Activated CD4-positive, alpha-beta memory T cell treated with anti-CD3 and anti-CD28 coated beads, Interleukin-2, amount 10 ng/mL, durations not matched to agents 7 days and 5 days (primary cell): ENCODE results near the gene NSUN4. TPM values are rescaled to one million over a fixed set of nuclear protein-coding genes. Genes with fewer than 3 reads are reported as not detected.
"Not testable (repeated sequence)": the region's sequence is repeated elsewhere in the genome, so short reads cannot be mapped to it uniquely, and the experiment has no call there.

Experiments
- CTCF ChIA-PET: fragments of 350-600 bp; sonication (Branson Sonifier 250); formaldehyde crosslinking; loops from one replicate; lab custom pipeline; 2021; ENCODE audit warnings: antibody characterized with exemption, inconsistent platforms; lab: Charles Lee
- POLR2A ChIA-PET: fragments of 350-600 bp; sonication (Branson Sonifier 250); formaldehyde crosslinking; loops from one replicate; lab custom pipeline; 2021; ENCODE audit warnings: antibody characterized with exemption; lab: Charles Lee
- DNase-seq: peaks from one replicate; pipeline ENCODE4 v3.0.0-alpha.2; 2020
- H3K27ac Mint-ChIP-seq: one replicate; pipeline ENCODE4 v1.8.0; 2021; ENCODE audit warnings: mild to moderate bottlenecking, mixed read lengths
- H3K27me3 Mint-ChIP-seq: one replicate; pipeline ENCODE4 v1.8.0; 2021; ENCODE audit warnings: mixed read lengths
- H3K36me3 Mint-ChIP-seq: one replicate; pipeline ENCODE4 v1.8.0; 2021; ENCODE audit warnings: low read depth, mixed read lengths
- H3K4me1 Mint-ChIP-seq: one replicate; pipeline ENCODE4 v1.8.0; 2021; ENCODE audit warnings: mixed read lengths
- H3K4me3 Mint-ChIP-seq: one replicate; pipeline ENCODE4 v1.8.0; 2021; ENCODE audit warnings: mild to moderate bottlenecking, mixed read lengths
- H3K9me3 Mint-ChIP-seq: one replicate; pipeline ENCODE4 v1.8.0; 2021; ENCODE audit warnings: mixed read lengths
- total RNA-seq, 2 experiments: library from RNA; stranded (reverse); gene quantifications; one replicate each; pipeline ENCODE4 v1.2.3, GENCODE V29; 2021

Gene NSUN4
- total RNA-seq, 2 experiments from 2014 or later = 21.0 to 21.4 TPM

- POLR2A ChIA-PET = interaction anchor here (0.9 kb wide), 1 partner anchor 34 kb away, joined by 3 read pairs; no protein-coding TSS in a partner anchor
- no peak overlapping the region for H3K27ac Mint-ChIP-seq
- CTCF ChIA-PET = interaction anchor here (0.7 kb wide), 1 partner anchor 24 kb away, joined by 6 read pairs; no protein-coding TSS in a partner anchor
- no peak for DNase-seq
- peaks cover 53% of the 10 kb centered on the region for H3K36me3 Mint-ChIP-seq
- peaks cover 32% of the 10 kb centered on the region for H3K4me1 Mint-ChIP-seq
- H3K27me3 Mint-ChIP-seq = no peaks in the 10 kb centered on the region
- H3K9me3 Mint-ChIP-seq = no peaks in the 10 kb centered on the region
- H3K4me3 Mint-ChIP-seq = no peak overlapping the region
Measured at GRCh38 chr1:46309401-46310159, 31.0 kb upstream of the NSUN4 start.

GRCh38 chr1:46310321-46310720 lies 30.3 kb upstream of the NSUN4 start:
- POLR2A ChIA-PET = no interaction called here

GRCh38 chr1:46315669-46316403 lies 24.8 kb upstream of the NSUN4 start:
- Mint-ChIP-seq H3K4me3 (no peak overlapping the region), H3K27ac (no peak overlapping the region), H3K9me3 (no peaks in the 10 kb centered on the region), H3K27me3 (no peaks in the 10 kb centered on the region), H3K36me3 (peaks cover 34% of the 10 kb centered on the region), H3K4me1 (no peaks in the 10 kb centered on the region)
- CTCF ChIA-PET = no interaction called here
- POLR2A ChIA-PET = interaction anchor here (1.3 kb wide), 1 partner anchor 13 kb away, joined by 3 read pairs; the partner anchor contains the start of genes LRRC41 and UQCRH
- no peak for DNase-seq

More at GRCh38 chr1:46310321-46310720, 30.3 kb upstream of the NSUN4 start:
- no peak for DNase-seq
- CTCF ChIA-PET = no interaction called here
- Mint-ChIP-seq H3K4me3 (no peak overlapping the region), H3K27me3 (no peaks in the 10 kb centered on the region), H3K27ac (no peak overlapping the region), H3K9me3 (no peaks in the 10 kb centered on the region), H3K36me3 (peaks cover 57% of the 10 kb centered on the region), H3K4me1 (peaks cover 26% of the 10 kb centered on the region)

DNA sequence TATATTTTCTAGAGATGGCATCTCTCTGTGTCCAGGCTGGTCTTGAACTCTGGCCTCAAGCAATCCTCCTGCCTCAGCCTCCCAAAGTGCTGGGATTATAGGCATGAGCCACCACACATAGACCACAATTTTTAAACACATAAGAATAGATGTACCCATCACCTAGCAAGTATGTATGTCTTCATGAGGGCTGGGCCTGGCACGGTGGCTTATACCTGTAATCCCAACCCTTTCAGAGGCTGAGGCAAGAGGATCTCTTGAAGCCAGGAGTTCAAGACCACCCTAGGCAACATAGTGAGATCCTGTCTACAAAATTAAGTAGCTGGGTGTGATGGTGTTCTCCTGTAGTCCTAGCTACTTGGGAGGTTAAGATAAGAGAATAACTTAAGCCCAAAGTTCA lies 23.3 kb upstream of the NSUN4 start:
- no peaks in the 10 kb centered on the region for H3K27me3 Mint-ChIP-seq
- no peaks in the 10 kb centered on the region for H3K4me1 Mint-ChIP-seq
- H3K4me3 Mint-ChIP-seq = no peak overlapping the region
- peaks cover 22% of the 10 kb centered on the region for H3K36me3 Mint-ChIP-seq
- ChIA-PET CTCF (no interaction called here), POLR2A (interaction anchor here (0.8 to 1.3 kb wide), 4 partner anchors 13 to 68 kb away, joined by 3 to 8 read pairs (median 4); partner anchors contain the start of genes LRRC41 and UQCRH)
- H3K9me3 Mint-ChIP-seq = no peaks in the 10 kb centered on the region
- no peak for DNase-seq
- H3K27ac Mint-ChIP-seq = no peak overlapping the region

DNA sequence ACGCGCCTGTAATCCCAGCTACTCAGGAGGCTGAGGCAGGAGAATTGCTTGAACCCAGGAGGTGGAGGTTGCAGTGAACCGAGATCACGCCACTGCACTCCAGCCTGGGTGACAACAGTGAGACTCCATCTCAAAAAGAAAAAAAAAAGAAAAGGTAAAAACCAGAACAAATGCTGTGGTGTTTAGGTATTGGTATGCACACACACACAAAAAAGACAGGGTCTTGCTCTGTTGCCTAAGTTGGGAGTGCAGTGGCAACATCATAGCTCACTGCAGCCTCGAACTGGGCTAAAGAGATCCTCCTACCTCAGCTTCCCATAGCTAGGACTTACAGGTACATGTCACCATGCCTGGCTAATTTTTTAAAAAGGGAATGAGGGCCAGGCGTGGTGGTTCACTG lies 21.3 kb upstream of the NSUN4 start:
- POLR2A ChIA-PET = interaction anchor here (1.2 kb wide), 1 partner anchor 23 kb away, joined by 3 read pairs; no protein-coding TSS in a partner anchor

DNA sequence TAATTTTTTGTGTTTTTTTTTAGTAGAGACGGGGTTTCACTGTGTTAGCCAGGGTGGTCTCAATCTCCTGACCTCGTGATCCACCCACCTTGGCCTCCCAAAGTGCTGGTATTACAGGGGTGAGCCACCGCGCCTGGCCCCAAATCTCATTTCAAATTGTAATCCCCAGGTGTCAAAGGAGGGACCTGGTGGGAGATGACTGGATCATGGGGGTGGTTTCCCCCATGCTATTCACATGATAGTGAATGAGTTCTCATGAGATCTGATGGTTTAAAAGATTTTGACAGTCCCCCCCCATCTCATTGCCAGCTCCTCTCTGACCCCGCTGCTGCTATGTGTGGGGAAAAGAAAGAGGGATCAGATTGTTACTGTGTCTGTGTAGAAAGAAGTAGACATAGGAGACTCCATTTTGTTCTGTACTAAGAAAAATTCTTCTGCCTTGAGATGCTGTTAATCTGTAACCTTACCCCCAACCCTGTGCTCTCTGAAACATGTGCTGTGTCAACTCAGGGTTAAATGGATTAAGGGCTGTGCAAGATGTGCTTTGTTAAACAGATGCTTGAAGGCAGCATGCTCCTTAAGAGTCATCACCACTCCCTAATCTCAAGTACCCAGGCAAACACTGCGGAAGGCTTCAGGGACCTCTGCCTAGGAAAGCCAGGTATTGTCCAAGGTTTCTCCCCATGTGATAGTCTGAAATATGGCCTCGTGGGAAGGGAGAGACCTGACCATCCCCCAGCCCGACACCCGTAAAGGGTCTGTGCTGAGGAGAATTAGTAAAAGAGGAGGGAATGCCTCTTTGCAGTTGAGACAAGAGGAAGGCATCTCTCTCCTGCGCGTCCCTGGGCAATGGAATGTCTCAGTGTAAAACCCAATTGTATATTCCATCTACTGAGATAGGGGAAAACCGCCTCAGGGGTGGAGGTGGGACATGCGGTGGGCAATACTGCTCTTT lies 20.4 kb upstream of the NSUN4 start:
- ChIA-PET POLR2A (interaction anchor here (1.2 kb wide), 1 partner anchor 22 kb away, joined by 3 read pairs; no protein-coding TSS in a partner anchor), CTCF (interaction anchor here (1.0 kb wide), 2 partner anchors 14 to 28 kb away, joined by 3 read pairs; no protein-coding TSS in a partner anchor)
- H3K27me3 Mint-ChIP-seq, H3K36me3 Mint-ChIP-seq, H3K4me3 Mint-ChIP-seq, H3K4me1 Mint-ChIP-seq, H3K9me3 Mint-ChIP-seq, DNase-seq, H3K27ac Mint-ChIP-seq: not testable (repeated sequence)

More for the DNA sequence above, 21.3 kb upstream of the NSUN4 start:
- not testable (repeated sequence) for H3K4me1 Mint-ChIP-seq, H3K27me3 Mint-ChIP-seq, H3K9me3 Mint-ChIP-seq, H3K4me3 Mint-ChIP-seq, H3K27ac Mint-ChIP-seq, DNase-seq
- CTCF ChIA-PET = interaction anchor here (1.0 kb wide), 2 partner anchors 15 to 28 kb away, joined by 3 read pairs; no protein-coding TSS in a partner anchor
- H3K36me3 Mint-ChIP-seq = peaks cover 15% of the 10 kb centered on the region

DNA sequence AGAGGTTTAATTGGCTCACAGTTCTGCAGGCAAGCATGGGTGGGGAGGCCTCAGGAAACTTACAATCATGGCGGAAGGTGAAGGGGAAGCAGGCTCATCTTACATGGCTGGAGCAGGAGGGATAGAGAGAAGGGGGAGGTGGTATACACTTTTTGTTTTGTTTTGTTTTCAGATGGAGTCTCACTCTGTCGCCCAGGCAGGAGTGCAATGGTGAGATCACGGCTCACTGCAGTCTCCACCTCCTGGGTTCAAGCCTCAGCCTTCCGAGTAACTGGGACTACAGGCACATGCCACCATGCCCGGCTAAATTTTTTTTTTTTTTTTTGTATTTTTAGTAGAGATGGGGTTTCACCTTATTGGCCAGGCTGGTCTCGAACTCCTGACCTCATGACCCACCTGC lies 18.4 kb upstream of the NSUN4 start:
- POLR2A ChIA-PET = interaction anchor here (2.9 kb wide), 1 partner anchor 19 kb away, joined by 9 read pairs; the partner anchor contains the start of genes LRRC41 and UQCRH
- H3K36me3 Mint-ChIP-seq, CTCF ChIA-PET, H3K9me3 Mint-ChIP-seq, DNase-seq, H3K27ac Mint-ChIP-seq, H3K27me3 Mint-ChIP-seq, H3K4me1 Mint-ChIP-seq, H3K4me3 Mint-ChIP-seq: not testable (repeated sequence)

DNA sequence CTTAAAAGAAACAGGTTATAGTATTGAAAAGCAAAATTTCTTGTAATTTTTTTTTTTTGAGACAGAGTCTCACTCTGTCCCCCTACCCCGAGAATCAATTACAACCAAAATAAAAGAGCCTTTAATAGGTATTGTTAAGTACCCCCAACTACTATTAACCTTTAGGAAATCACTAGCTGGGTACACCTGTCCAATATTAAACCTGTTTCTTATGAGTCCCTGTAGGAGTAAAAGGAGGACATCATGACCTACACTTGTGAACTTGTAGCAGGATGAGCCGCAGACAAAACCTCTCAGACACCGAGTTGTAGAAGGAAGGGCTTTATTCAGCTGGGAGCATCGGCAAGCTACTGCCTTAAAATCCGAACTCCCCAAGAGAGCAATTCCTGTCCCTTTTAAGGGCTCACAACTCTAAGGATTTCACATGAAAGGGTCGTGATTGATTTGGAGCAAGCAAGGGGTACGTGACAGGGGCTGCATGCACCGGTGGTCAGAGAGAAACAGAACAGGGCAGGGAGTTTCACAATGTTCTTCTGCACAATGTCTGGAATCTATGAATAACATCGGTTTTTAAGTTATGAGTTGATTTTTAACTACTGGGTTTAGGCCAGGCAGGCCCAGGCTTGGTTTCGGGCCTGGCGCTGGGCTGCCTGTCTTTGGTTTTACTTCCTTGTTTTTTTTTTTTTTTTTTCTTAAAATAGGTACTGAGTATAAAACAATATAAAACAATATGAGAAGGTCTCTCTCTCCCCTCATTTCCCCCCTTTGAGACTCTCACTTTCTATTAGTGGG lies 15.1 kb upstream of the NSUN4 start:
- H3K36me3 Mint-ChIP-seq, DNase-seq, H3K9me3 Mint-ChIP-seq, H3K27me3 Mint-ChIP-seq, POLR2A ChIA-PET, H3K27ac Mint-ChIP-seq, H3K4me3 Mint-ChIP-seq, H3K4me1 Mint-ChIP-seq, CTCF ChIA-PET: not testable (repeated sequence)

DNA sequence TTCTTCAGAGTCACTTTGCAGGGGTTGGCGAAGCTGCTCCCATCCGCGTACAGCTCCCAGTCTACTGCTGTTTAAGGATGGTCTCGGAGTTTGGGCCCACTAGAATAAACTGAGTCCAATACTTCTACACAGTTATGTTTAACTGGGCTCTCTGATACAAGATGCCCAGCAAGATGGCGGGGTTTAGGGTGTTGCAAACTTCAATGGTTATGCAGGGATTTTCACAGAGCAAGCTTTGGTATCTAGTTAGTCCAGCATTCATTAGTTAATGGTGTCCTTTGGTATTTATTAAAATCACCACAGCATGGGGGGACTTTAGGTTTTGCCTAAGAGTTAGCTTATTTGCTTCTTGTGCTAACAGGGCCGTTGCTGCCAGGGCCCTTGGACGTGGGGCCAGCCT lies 12.4 kb upstream of the NSUN4 start:
- not testable (repeated sequence) for H3K9me3 Mint-ChIP-seq, H3K27ac Mint-ChIP-seq, H3K36me3 Mint-ChIP-seq, H3K27me3 Mint-ChIP-seq, DNase-seq, H3K4me3 Mint-ChIP-seq, H3K4me1 Mint-ChIP-seq
- POLR2A ChIA-PET = interaction anchor here (2.2 to 2.5 kb wide), 2 partner anchors 12 to 25 kb away, joined by 6 read pairs; partner anchors contain the start of genes LRRC41, NSUN4 and UQCRH
- CTCF ChIA-PET = interaction anchor here (2.0 kb wide), 1 partner anchor 12 kb away, joined by 7 read pairs; no protein-coding TSS in a partner anchor

GRCh38 chr1:46329807-46330206 lies 10.8 kb upstream of the NSUN4 start:
- H3K36me3 Mint-ChIP-seq, POLR2A ChIA-PET, H3K27ac Mint-ChIP-seq, H3K9me3 Mint-ChIP-seq, H3K4me1 Mint-ChIP-seq, H3K27me3 Mint-ChIP-seq, H3K4me3 Mint-ChIP-seq, DNase-seq: not testable (repeated sequence)
- CTCF ChIA-PET = interaction anchor here (0.9 to 2.0 kb wide), 2 partner anchors 10 to 18 kb away, joined by 3 to 7 read pairs; no protein-coding TSS in a partner anchor

GRCh38 chr1:46330381-46330780 lies 10.2 kb upstream of the NSUN4 start:
- H3K36me3 Mint-ChIP-seq = not testable (repeated sequence)
- CTCF ChIA-PET = interaction anchor here (2.0 kb wide), 1 partner anchor 9 kb away, joined by 7 read pairs; no protein-coding TSS in a partner anchor

More at GRCh38 chr1:46330381-46330780, 10.2 kb upstream of the NSUN4 start:
- H3K9me3 Mint-ChIP-seq, POLR2A ChIA-PET, DNase-seq, H3K27ac Mint-ChIP-seq, H3K4me3 Mint-ChIP-seq, H3K4me1 Mint-ChIP-seq, H3K27me3 Mint-ChIP-seq: not testable (repeated sequence)
